ENCODE data around the gene NT5DC4.

DNA sequence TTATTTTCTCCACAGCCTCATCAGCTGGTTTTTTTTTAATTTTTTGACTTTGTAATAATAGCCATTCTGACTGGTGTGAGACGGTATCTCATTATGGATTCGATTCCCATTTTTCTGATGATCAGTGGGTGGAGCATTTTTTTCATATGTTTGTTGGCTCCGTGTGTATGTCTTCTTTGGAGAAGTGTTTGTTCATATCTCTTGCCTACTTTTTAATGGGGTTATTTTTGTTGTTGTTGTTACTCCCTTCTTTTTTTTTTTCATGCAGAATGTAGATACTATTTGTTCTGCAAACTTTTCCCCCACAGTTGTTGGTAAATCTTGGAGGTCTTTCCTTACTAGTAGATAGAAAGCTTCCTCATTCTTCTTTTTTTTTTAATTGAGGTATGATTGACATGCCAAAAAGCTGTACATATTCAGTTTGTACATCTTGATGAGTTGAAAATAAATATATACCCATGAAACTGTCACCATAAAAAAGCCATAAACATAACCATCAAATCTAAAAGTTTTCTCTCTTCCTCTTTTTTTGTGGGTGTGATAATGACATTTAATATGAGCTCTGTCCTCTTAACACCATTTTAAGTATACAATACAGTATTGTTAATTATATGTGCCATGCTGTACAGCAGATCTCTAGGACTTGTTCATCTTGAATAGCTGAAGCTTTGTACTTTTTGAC, 21.8 kb upstream of the NT5DC4 start:
- TF ChIP-seq POLR2AphosphoS5 (IDR thresholded peaks at IDR 0.05; ENCODE audit: low read depth, low read length), result no peak
- TF ChIP-seq, protein P1, sequence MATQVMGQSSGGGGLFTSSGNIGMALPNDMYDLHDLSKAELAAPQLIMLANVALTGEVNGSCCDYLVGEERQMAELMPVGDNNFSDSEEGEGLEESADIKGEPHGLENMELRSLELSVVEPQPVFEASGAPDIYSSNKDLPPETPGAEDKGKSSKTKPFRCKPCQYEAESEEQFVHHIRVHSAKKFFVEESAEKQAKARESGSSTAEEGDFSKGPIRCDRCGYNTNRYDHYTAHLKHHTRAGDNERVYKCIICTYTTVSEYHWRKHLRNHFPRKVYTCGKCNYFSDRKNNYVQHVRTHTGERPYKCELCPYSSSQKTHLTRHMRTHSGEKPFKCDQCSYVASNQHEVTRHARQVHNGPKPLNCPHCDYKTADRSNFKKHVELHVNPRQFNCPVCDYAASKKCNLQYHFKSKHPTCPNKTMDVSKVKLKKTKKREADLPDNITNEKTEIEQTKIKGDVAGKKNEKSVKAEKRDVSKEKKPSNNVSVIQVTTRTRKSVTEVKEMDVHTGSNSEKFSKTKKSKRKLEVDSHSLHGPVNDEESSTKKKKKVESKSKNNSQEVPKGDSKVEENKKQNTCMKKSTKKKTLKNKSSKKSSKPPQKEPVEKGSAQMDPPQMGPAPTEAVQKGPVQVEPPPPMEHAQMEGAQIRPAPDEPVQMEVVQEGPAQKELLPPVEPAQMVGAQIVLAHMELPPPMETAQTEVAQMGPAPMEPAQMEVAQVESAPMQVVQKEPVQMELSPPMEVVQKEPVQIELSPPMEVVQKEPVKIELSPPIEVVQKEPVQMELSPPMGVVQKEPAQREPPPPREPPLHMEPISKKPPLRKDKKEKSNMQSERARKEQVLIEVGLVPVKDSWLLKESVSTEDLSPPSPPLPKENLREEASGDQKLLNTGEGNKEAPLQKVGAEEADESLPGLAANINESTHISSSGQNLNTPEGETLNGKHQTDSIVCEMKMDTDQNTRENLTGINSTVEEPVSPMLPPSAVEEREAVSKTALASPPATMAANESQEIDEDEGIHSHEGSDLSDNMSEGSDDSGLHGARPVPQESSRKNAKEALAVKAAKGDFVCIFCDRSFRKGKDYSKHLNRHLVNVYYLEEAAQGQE (IDR thresholded peaks at IDR 0.05; ENCODE audit: insufficient read depth in 1 of 2, low read depth in 2 of 2, low read length in 2 of 2), result no peak
- no peak for TF ChIP-seq SIN3A (IDR thresholded peaks at IDR 0.05; ENCODE audit: borderline replicate concordance, insufficient read depth, low read length)

Data from PFSK-1 (cell line).